Fibroblast of skin of scalp (primary cell): ENCODE data around the gene VOPP1.

Source experiments
- DNase-seq: peaks from one replicate; pipeline ENCODE4 v3.0.0-alpha.2; 2013

VOPP1 gene

GRCh38 chr7:55508221-55509011 is 63.9 kb downstream of the VOPP1 start:
- no peak for DNase-seq

DNA sequence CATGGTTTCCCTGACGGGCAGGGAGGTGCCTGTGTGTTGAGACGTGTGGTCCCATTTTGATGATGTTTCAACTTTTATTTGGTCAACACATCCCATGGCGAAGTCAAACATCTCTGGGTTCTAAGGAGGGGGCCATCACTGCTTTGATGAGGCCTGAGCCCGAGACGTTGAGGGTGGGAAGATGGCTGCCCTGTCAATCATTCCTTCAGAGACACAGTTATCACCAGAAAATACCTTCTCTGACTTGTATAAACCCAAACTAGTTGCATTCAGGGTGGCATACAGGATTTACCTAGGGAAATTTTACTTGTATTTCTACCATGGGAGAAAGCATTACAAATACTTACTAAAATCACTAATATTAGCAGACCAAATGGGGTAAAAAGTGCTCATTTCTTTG is 64.6 kb downstream of the VOPP1 start:
- DNase-seq, result no peak

GRCh38 chr7:55504967-55505658 is 67.2 kb downstream of the VOPP1 start:
- no peak for DNase-seq

- peak; percentile 45 for DNase-seq
Observed at GRCh38 chr7:55504093-55504859, 68.0 kb downstream of the VOPP1 start.

GRCh38 chr7:55502858-55503440 is 69.4 kb downstream of the VOPP1 start:
- DNase-seq, result no peak

DNA sequence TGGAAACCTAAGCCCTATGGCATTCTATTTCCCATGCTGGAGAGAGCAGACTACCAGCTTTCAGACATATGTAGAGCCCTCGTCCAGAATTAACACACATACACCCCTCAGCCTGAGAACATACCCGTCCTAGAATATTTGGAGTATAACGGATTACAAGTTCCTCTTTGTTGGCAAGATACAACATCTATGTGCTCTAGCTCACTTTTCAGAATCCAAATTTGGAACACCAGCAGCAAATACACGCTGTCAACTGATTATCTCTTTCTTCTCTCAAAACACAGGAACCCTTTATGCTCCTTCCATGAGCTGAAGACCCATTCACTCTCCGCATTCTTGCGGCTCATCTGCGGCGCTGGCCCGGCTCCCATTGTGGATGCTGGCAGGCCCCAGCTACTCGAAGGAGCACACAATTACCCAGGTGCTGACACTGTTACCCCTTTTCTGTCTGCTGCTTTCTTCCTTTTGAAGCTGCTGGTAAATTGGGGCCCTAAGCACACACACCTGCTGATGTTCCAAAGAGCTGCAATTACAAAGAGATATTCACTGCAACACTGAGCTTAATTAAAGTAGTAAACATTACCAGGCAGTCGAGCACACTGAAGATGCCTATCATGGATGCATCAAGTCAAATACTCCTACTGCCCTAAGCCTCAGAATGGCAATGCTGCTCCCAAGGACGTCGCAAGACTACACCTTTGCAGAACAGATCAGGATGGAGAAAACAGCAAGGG is 70.0 kb downstream of the VOPP1 start:
- DNase-seq, result no peak

- no peak for DNase-seq
Observed at GRCh38 chr7:55501611-55502010, 70.7 kb downstream of the VOPP1 start.

- DNase-seq, result no peak
Observed at GRCh38 chr7:55500117-55500756, 72.1 kb downstream of the VOPP1 start.

DNA sequence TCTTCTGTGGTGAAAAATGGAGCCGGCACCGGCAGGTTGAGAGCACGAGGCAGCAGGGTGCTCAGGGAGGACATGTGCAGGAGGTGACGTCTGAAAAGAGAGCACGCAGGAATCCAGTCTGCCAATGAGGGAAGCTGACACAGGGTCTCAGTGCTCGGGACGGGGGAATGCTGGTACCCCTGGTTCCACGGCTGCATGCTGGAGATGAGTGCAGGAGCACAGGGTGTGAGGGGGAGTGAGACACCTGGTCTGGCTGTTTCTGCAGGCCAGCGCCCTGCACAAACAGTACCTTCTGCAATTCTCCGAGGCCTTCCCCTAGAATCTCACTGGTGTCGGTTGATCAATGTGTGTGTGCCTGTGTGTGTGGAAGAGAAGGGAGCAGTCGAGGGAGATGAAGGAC is 72.7 kb downstream of the VOPP1 start:
- no peak for DNase-seq

GRCh38 chr7:55498770-55499169 is 73.5 kb downstream of the VOPP1 start:
- no peak for DNase-seq

DNA sequence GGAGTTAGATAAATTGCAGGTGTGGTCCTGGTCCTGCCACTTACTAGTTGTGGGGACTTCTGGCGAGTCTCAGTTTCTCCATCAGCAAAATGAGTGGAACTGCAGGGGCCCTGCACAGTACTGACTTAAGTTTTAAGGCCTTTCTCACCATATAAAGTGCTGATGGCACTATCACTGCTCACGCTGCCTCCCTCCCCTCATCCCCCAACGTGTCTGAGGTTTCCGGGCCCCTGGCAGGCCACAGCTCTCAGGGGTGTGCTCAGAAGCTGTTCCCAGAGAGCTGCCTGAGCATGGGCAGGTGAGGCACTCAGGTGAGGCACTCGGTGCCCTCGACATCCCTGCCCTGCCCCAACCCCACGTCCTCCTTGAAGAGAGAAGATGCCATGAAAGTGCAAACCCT is 74.2 kb downstream of the VOPP1 start:
- DNase-seq, result no peak

GRCh38 chr7:55497521-55497920 is 74.8 kb downstream of the VOPP1 start:
- no peak for DNase-seq

- no peak for DNase-seq
Observed at GRCh38 chr7:55496906-55497305, 75.4 kb downstream of the VOPP1 start.

GRCh38 chr7:55494951-55495350 is 77.4 kb downstream of the VOPP1 start:
- no peak for DNase-seq

DNA sequence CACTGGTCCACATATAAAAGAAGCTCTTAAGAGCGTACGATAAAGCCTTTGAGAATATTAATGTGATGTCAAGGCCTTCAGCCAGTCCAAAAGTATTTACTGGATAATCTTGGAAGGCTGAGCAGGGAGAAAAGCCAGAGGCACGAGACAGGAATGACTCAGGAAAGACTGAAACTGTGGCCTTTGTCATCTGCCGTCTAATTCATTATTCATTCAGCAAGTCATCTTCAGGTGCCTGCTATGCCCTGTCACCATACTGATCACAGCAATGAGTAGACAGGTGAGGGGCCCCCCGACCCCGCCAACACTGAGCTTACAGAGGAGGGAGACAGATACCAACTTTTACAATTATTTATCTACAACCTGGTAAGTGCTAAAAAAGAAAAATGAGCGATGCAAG is 78.9 kb downstream of the VOPP1 start:
- DNase-seq, result no peak

DNA sequence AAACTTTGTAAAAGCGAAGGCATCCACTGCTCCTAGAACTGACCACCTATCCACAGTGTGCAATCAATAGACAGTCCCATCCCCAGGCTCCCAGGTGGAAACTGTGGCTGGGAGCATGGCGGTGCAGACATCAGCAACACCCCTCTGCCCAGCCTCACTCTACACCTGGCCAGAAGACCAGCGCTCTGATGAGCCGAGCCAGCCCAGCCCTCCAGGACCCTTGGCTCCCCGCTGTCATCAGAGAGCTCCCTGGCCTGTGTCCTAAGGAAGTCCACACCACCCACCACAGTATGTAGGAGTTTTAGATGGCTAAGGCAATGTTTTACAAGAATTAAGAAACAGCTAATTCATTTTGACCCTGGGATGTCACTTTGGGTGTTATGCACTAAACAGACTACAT is 81.0 kb downstream of the VOPP1 start:
- no peak for DNase-seq

GRCh38 chr7:55490099-55490498 is 82.2 kb downstream of the VOPP1 start:
- DNase-seq, result no peak

DNA sequence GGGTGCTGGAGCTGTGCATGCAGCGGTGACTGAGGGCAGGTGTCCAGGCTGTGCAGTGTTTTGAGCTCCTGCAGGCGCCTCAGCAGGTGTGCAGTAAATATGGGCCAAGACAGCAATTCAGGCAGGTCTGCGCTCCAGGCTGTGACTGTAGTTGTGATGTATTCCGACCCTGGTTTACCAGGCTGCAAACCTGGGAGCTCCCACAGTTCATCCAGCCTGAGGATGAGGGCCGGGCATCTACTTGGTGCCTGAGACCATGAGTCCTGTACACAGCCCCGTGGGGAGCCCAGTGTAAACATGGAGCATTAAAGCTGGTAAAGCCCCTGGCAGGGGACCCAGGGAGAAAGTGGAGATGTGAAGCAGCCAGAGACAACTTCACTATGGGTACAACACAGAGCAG is 82.8 kb downstream of the VOPP1 start:
- DNase-seq, result no peak

- DNase-seq, result no peak
Observed at GRCh38 chr7:55488804-55489340, 83.4 kb downstream of the VOPP1 start.

DNA sequence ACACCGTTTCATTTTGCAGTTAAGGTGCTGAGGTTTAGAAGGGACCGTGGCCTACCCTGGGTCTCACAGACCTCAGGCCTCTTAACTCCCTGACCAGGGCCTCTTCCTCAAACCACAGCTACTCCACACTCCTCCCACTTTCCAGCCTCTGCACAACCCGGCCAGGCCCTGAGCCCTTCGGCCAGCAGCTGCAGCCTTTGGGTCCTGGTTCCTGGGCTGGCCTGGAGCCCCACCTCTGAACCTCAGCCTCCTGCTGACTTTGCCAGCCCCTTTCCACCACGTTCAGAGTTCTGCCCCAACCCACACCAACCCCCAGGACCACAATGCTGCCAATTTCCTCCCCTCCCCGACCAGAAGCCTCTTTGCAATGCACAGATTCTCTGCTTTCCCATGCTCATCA is 84.1 kb downstream of the VOPP1 start:
- no peak for DNase-seq

GRCh38 chr7:55486991-55487390 is 85.3 kb downstream of the VOPP1 start:
- no peak for DNase-seq

GRCh38 chr7:55486192-55486590 is 86.1 kb downstream of the VOPP1 start:
- no peak for DNase-seq
